ENCODE data around the gene C16orf92.
A peak's percentile ranks its signal among the peaks of the same experiment; 100 is the strongest.

Gene C16orf92, protein sequence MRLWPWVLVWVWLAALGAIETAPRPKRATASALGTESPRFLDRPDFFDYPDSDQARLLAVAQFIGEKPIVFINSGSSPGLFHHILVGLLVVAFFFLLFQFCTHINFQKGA

GRCh38 chr16:30022887-30023286 is at the start of gene C16orf92:
TSS of gene C16orf92 (plus strand) at chr16:30023198. CDS start at chr16:30023341, 143 bp downstream.
- no peaks in the 10 kb centered on the region for H3K36me3 ChIP-seq (ENCODE audit: control insufficient read depth, insufficient read depth, low read length)
- no peak within 1 kb of the TSS for H3K4me3 ChIP-seq (ENCODE audit: low read depth, low read length)
- no peak within 1 kb of the TSS for H3K9ac ChIP-seq (ENCODE audit: low read length)
- no peaks in the 10 kb centered on the region for H3K9me3 ChIP-seq (ENCODE audit: control insufficient read depth, insufficient read depth, low read depth, low read length)
- peaks cover 18% of the 10 kb centered on the region; the same call in 1 of the 2 replicates for H3K27me3 ChIP-seq (ENCODE audit: control insufficient read depth, insufficient read depth, low read length)
- peaks cover 3% of the 10 kb centered on the region; the same call in 1 of the 2 replicates for H3K4me1 ChIP-seq (ENCODE audit: control insufficient read depth, insufficient read depth, low read length)
- no peak within 1 kb of the TSS for H3K27ac ChIP-seq (ENCODE audit: low read depth, low read length)

DNA sequence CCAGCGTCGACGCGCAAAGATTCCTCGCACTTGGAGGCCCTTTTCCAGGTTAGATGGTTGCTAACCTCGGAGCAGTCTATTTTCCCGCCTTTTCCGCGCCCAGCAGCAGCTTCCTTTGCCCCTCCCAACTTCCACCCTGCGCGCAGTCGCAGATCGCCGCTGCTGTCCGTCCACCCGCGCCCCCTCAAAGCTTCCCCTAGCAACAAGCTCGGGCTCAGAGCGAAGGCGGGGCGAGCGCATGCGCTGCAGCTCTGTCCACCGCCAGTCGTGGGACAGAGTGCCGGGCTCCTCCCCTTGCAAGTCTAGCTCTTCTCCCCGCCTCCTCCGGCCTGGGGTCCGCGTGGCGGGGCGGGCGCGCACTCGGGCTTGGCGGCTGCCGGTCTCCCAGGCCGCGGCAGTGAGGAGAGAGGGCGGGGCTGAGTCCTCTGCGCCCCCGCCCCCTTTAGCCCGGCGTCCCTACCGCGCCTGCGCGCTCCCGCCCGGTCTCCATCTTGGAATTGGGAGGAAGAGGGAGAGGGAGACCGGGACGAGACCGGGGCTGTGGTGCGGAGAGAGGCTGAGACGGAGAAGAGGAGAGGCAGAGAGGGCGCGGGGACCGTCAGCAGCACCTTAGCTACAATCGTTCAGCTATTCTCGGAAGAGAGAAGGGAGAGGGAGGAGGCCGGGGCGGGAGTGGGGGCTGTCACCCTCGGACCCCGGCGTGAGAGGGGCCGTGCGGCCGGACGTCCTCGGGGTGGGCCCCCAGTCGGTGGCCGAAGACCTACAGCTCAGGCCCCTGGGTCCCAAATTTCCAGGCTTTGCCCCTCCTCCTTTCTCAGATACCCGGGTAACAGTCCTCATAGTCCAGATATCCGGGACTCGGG is 49.4 kb upstream of the C16orf92 start, which contains the start of gene TAOK2:
Gene TAOK2, plus strand, starts transcription at position 485 of the 863 bp plus-strand sequence. CDS start 3,905 bp downstream, outside the sequence.
- 0 out of 2 replicates have a peak, but pooled peaks cover 6% of the 10 kb centered on the region for H3K27me3 ChIP-seq (ENCODE audit: control insufficient read depth, insufficient read depth, low read length)
- peaks cover 35% of the 10 kb centered on the region for H3K36me3 ChIP-seq (ENCODE audit: control insufficient read depth, insufficient read depth, low read length)
- H3K4me1 ChIP-seq (ENCODE audit: control insufficient read depth, insufficient read depth, low read length) = peaks cover 21% of the 10 kb centered on the region
- peaks cover 8% of the 10 kb centered on the region for H3K9me3 ChIP-seq (ENCODE audit: control insufficient read depth, insufficient read depth, low read depth, low read length)
- peak within 1 kb of the TSS; percentile 92 for H3K4me3 ChIP-seq (ENCODE audit: low read depth, low read length)
- peak within 1 kb of the TSS; percentile 48; the same call in 1 of the 2 replicates for H3K27ac ChIP-seq (ENCODE audit: low read depth, low read length)
- H3K9ac ChIP-seq (ENCODE audit: low read length) = peak within 1 kb of the TSS; percentile 86

GRCh38 chr16:29974291-29975133 is 48.5 kb upstream of the C16orf92 start:
- peak overlapping the region; percentile 86 for H3K9ac ChIP-seq (ENCODE audit: low read length)
- peak overlapping the region; percentile 92 for H3K4me3 ChIP-seq (ENCODE audit: low read depth, low read length)
- H3K4me1 ChIP-seq (ENCODE audit: control insufficient read depth, insufficient read depth, low read length) = peaks cover 21% of the 10 kb centered on the region
- H3K27me3 ChIP-seq (ENCODE audit: control insufficient read depth, insufficient read depth, low read length) = 0 out of 2 replicates have a peak, but pooled peaks cover 6% of the 10 kb centered on the region
- peaks cover 8% of the 10 kb centered on the region for H3K9me3 ChIP-seq (ENCODE audit: control insufficient read depth, insufficient read depth, low read depth, low read length)
- H3K36me3 ChIP-seq (ENCODE audit: control insufficient read depth, insufficient read depth, low read length) = peaks cover 39% of the 10 kb centered on the region
- H3K27ac ChIP-seq (ENCODE audit: low read depth, low read length) = peak overlapping the region; percentile 48; the same call in 1 of the 2 replicates

- Histone ChIP-seq H3K4me3 (ENCODE audit: low read depth, low read length) (peak overlapping the region; percentile 92), H3K9me3 (ENCODE audit: control insufficient read depth, insufficient read depth, low read depth, low read length) (peaks cover 8% of the 10 kb centered on the region), H3K27ac (ENCODE audit: low read depth, low read length) (no peak overlapping the region), H3K36me3 (ENCODE audit: control insufficient read depth, insufficient read depth, low read length) (peaks cover 41% of the 10 kb centered on the region), H3K27me3 (ENCODE audit: control insufficient read depth, insufficient read depth, low read length) (0 out of 2 replicates have a peak, but pooled peaks cover 6% of the 10 kb centered on the region), H3K4me1 (ENCODE audit: control insufficient read depth, insufficient read depth, low read length) (peaks cover 21% of the 10 kb centered on the region), H3K9ac (ENCODE audit: low read length) (no peak overlapping the region)
Observed at GRCh38 chr16:29975134-29975538, 47.9 kb upstream of the C16orf92 start.

DNA sequence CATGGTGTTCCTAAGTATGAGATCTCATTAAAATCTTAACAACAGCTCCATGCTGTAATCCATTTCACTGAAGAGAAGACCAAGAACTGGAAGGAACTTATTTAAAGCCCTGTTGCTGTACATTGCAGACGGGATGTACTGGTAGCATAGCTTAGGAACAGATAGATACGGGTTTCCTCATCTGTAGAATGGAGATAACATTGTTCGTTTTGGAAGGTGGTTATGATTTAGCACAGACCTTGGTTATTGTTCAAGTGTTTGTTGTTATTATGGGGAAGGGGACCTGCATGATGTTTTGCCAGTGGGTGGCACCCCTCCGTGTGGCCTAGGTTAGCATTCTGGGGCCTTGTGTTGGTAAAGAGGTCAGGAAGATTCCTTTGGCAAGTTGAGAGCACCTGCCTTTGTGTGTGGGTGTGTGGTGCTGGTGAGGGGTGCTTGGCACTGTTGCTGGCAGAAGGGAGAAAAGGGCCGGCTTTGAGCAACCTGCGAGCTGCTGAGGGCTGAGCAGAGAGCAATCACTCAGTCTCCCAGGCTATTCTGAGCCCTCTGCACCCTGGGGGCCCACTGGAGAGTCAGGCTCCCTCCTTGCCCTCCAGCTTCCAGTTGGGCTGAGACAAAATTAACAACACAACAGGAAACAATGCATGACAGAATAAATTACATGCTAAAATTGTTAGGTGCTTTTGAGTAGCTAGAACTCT is 47.0 kb upstream of the C16orf92 start:
- H3K27me3 ChIP-seq (ENCODE audit: control insufficient read depth, insufficient read depth, low read length) = 0 out of 2 replicates have a peak, but pooled peaks cover 6% of the 10 kb centered on the region
- H3K9me3 ChIP-seq (ENCODE audit: control insufficient read depth, insufficient read depth, low read depth, low read length) = peaks cover 8% of the 10 kb centered on the region
- H3K4me1 ChIP-seq (ENCODE audit: control insufficient read depth, insufficient read depth, low read length) = peaks cover 21% of the 10 kb centered on the region
- H3K27ac ChIP-seq (ENCODE audit: low read depth, low read length) = no peak overlapping the region
- H3K9ac ChIP-seq (ENCODE audit: low read length) = no peak overlapping the region
- H3K4me3 ChIP-seq (ENCODE audit: low read depth, low read length) = peak overlapping the region; percentile 92
- peaks cover 49% of the 10 kb centered on the region for H3K36me3 ChIP-seq (ENCODE audit: control insufficient read depth, insufficient read depth, low read length)

DNA sequence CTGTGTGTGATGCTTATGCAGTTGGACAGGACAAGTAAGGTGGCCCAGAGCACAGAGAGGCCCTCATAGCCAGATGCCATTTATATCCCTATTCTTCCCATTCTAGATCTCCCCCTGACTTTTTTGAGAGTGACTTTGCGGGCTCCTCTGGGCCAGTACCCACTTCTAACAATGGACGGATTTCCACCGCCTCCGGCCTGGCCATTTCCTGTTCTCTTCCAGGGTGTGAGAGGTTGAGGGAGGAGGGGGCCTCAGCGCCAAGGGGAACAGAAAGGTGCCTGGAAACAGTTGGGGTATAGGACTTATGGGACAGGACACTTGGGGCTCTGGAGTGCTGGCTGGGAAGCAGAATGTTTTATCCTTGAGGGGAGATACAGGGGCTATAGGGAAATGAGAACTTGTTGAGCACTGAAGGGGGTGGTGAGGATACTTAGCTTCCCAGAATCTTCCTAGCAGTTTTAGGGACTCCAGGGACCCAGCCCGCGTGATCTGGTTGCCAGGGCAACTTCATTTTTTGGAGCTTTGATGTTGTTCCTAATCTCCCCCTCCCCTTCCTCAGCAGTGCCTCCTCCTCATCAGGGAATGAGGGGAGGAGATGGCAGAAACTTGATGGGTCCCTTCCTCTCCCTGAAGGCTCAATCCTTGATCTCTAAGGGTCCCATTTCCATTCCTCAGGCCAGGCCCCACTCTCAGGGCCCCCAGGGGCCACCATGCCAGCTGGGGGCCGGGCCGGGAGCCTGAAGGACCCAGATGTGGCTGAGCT is 45.8 kb upstream of the C16orf92 start:
- Histone ChIP-seq H3K4me1 (ENCODE audit: control insufficient read depth, insufficient read depth, low read length) (peaks cover 21% of the 10 kb centered on the region), H3K27ac (ENCODE audit: low read depth, low read length) (no peak overlapping the region), H3K4me3 (ENCODE audit: low read depth, low read length) (no peak overlapping the region), H3K9ac (ENCODE audit: low read length) (no peak overlapping the region), H3K27me3 (ENCODE audit: control insufficient read depth, insufficient read depth, low read length) (0 out of 2 replicates have a peak, but pooled peaks cover 6% of the 10 kb centered on the region), H3K36me3 (ENCODE audit: control insufficient read depth, insufficient read depth, low read length) (peaks cover 53% of the 10 kb centered on the region), H3K9me3 (ENCODE audit: control insufficient read depth, insufficient read depth, low read depth, low read length) (peaks cover 8% of the 10 kb centered on the region)

DNA sequence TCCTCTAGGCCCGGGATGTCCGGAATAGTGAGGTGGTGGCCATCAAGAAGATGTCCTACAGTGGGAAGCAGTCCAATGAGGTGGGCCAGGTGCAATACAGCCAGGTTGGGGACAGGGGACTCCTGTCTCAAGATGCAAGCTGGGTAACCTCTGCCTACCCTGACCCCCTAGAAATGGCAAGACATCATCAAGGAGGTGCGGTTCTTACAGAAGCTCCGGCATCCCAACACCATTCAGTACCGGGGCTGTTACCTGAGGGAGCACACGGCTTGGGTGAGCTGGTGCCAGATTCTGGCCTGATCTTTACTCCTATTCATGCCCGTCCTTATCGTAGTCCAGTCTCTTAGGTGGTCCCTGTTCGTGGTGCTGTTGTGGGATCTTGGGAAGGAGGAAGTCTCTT is 44.9 kb upstream of the C16orf92 start:
- no peak overlapping the region for H3K27ac ChIP-seq (ENCODE audit: low read depth, low read length)
- peaks cover 54% of the 10 kb centered on the region for H3K36me3 ChIP-seq (ENCODE audit: control insufficient read depth, insufficient read depth, low read length)
- peaks cover 21% of the 10 kb centered on the region for H3K4me1 ChIP-seq (ENCODE audit: control insufficient read depth, insufficient read depth, low read length)
- H3K9me3 ChIP-seq (ENCODE audit: control insufficient read depth, insufficient read depth, low read depth, low read length) = peaks cover 2% of the 10 kb centered on the region
- H3K27me3 ChIP-seq (ENCODE audit: control insufficient read depth, insufficient read depth, low read length) = no peaks in the 10 kb centered on the region
- H3K9ac ChIP-seq (ENCODE audit: low read length) = no peak overlapping the region
- no peak overlapping the region for H3K4me3 ChIP-seq (ENCODE audit: low read depth, low read length)

GRCh38 chr16:29978564-29979270 is 44.3 kb upstream of the C16orf92 start:
- H3K4me3 ChIP-seq (ENCODE audit: low read depth, low read length) = no peak overlapping the region
- H3K4me1 ChIP-seq (ENCODE audit: control insufficient read depth, insufficient read depth, low read length) = peaks cover 21% of the 10 kb centered on the region
- no peak overlapping the region for H3K9ac ChIP-seq (ENCODE audit: low read length)
- peaks cover 60% of the 10 kb centered on the region for H3K36me3 ChIP-seq (ENCODE audit: control insufficient read depth, insufficient read depth, low read length)
- no peaks in the 10 kb centered on the region for H3K9me3 ChIP-seq (ENCODE audit: control insufficient read depth, insufficient read depth, low read depth, low read length)
- no peak overlapping the region for H3K27ac ChIP-seq (ENCODE audit: low read depth, low read length)
- H3K27me3 ChIP-seq (ENCODE audit: control insufficient read depth, insufficient read depth, low read length) = no peaks in the 10 kb centered on the region

GRCh38 chr16:29982560-29983419 is 40.2 kb upstream of the C16orf92 start:
- H3K36me3 ChIP-seq (ENCODE audit: control insufficient read depth, insufficient read depth, low read length) = peaks cover 100% of the 10 kb centered on the region
- H3K4me3 ChIP-seq (ENCODE audit: low read depth, low read length) = no peak overlapping the region
- H3K9ac ChIP-seq (ENCODE audit: low read length) = no peak overlapping the region
- H3K4me1 ChIP-seq (ENCODE audit: control insufficient read depth, insufficient read depth, low read length) = no peaks in the 10 kb centered on the region
- no peaks in the 10 kb centered on the region for H3K27me3 ChIP-seq (ENCODE audit: control insufficient read depth, insufficient read depth, low read length)
- H3K9me3 ChIP-seq (ENCODE audit: control insufficient read depth, insufficient read depth, low read depth, low read length) = no peaks in the 10 kb centered on the region
- H3K27ac ChIP-seq (ENCODE audit: low read depth, low read length) = no peak overlapping the region
